Fibroblast of villous mesenchyme (primary cell): ENCODE measurements around the gene FOXL2. TPM values are rescaled to one million over a fixed set of nuclear protein-coding genes. Genes with fewer than 3 reads are reported as not detected.

ENCODE experiments used
- DNase-seq: peaks from one replicate; pipeline ENCODE4 v3.0.0-alpha.2; 2010; ENCODE audit warnings: low read depth
- H3K4me3 ChIP-seq: 2 replicates; pipeline ENCODE4 v1.5.1; 2011; ENCODE audit warnings: low read depth, mild to moderate bottlenecking, low read length
- CTCF ChIP-seq: IDR thresholded peaks from 2 replicates; pipeline ENCODE4 v1.5.1; 2012; ENCODE audit warnings: low read depth, mild to moderate bottlenecking, low read length; ENCODE audit not compliant: insufficient read depth
- total RNA-seq: library from RNA; depleted of rRNA; stranded (reverse); fragments of >200 nt; gene quantifications from 2 replicates; pipeline ENCODE4 v1.2.3, GENCODE V29; 2012

The FOXL2 gene
- total RNA-seq, 1 donor: 49.7 TPM

GRCh38 chr3:138908846-138909245, 38.1 kb downstream of the FOXL2 start:
- DNase-seq: no peak
- H3K4me3 ChIP-seq: no peak overlapping the region
- no peak for TF ChIP-seq CTCF

DNA sequence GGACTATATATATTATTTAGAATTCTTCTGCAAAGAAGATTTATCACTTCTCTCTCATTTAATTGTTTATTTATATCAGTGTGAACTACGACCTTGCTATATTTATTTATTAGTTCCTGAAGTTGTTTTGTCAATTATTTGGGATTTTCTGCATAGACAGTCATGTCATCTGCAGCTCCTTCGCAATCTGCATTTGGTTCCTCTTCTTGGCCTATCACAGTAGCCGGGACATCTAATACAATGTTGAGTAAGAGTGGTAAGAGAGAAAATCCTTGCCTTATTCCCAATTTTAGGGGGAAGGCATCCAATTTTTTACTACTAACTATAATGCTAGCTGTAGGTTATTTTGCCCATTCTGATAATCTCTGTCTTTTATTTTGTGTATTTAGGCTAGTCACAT, 39.4 kb downstream of the FOXL2 start:
- no peak overlapping the region for H3K4me3 ChIP-seq
- TF ChIP-seq CTCF: no peak
- no peak for DNase-seq

GRCh38 chr3:138902171-138902570, 44.8 kb downstream of the FOXL2 start:
- no peak overlapping the region for H3K4me3 ChIP-seq
- DNase-seq: no peak
- TF ChIP-seq CTCF: no peak

DNA sequence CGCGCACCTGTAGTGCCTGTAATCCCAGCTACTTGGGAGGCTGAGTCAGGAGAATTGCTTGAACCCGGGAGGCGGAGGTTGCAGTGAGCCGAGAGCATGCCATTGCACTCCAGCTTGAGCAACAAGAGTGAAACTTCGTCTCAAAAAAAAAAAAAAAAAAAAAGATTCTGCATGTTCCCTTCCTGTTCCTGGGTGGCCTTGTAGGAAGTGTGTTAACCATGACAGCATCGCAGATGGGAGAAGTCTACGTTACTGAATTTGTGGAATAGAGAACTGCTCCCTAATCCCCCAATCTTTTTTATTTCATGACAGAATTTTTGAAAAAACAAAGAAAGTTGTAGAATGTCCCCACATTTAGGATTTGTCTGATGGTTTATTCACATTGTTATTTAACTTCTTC, 45.4 kb downstream of the FOXL2 start:
- no peak for TF ChIP-seq CTCF
- no peak overlapping the region for H3K4me3 ChIP-seq
- no peak for DNase-seq

DNA sequence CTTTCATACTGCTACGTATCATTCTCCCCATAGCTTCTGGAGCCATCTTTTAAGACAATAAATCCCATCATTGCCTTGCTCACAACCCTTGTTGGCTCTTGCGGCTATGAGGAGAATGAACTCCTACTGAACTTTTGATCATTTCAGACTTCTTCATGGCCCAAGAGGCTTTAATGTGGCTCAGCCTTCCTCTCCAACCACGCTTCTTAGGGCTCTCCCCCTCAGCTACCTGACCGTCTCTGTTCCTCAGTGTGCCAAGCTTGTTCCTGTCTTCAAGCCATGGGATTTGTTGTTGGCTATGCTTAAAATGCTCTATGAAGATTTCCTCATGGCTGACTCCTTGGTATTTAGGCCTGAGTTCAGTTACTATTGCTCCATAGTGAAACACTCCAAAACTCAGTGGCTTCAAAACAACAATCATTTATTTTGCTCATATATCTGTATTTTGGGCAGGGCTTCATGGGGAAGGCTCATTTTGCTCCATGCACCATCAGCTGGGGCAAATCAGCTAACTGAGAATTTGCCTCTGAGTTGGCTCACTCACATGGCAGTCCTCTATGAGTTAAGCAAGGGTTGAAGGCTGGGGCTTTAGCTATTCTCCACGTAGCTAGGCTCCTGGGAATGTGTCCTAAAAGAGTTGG, 47.5 kb downstream of the FOXL2 start:
- no peak for TF ChIP-seq CTCF
- DNase-seq: no peak
- H3K4me3 ChIP-seq: no peak overlapping the region

DNA sequence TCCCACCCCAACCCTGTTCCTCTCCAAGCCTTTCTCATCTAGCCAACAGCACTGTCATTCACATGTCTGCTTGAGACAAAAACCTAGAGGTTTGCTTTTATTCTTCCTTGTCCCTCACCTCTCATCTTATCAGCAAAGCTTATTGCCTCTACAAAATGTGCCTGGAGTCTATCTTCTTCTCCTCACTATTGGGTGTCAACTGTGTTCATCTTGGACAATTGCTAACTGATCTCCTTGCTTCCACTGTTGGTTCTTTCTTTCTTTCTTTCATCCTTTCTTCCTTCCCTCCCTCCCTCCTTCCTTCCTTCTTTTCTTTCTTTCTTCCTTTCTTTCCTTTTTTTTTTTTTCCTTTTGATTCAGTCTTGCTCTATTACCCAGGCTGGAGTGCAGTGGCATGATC, 48.2 kb downstream of the FOXL2 start:
- TF ChIP-seq CTCF: no peak
- no peak for DNase-seq
- H3K4me3 ChIP-seq: no peak overlapping the region

DNA sequence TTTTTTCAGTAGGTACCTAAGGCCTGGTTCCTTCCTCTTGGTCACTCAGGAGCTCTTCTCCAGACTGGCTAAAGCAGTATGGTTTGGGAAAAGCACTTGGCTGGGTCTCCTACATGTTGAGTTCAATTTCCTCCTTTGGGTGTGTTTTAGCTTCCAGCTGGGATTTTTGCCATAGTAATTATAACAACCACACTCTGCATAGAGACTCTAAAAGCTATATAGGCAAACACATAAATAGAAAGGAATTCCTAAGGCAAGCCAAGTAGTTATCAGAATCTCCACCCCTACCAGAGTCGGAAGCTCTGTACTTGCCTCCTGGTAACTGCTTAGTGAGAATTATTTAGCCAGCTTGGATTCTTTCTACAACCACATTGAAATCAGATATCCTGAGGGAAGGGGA, 48.6 kb downstream of the FOXL2 start:
- no peak for TF ChIP-seq CTCF
- peak; percentile 33 for DNase-seq

More for the DNA sequence above, 48.6 kb downstream of the FOXL2 start:
- no peak overlapping the region for H3K4me3 ChIP-seq

Other genes with a start within 250 kb of the FOXL2 start
- 8.4 and 9.9 TPM in 2 replicates for gene PIK3CB, start 112.2 kb downstream of the FOXL2 start, total RNA-seq
- gene FOXL2NB, start 80 bp upstream of the FOXL2 start, total RNA-seq: 61.8 and 101 TPM in 2 replicates
- gene PRR23A, start 59.1 kb upstream of the FOXL2 start, total RNA-seq: not detected in 2 replicates
- gene PRR23B, start 73.8 kb upstream of the FOXL2 start, total RNA-seq: not detected in 2 replicates
- gene PRR23C, start 97.8 kb upstream of the FOXL2 start, total RNA-seq: not detected in 2 replicates